22Rv1 (cell line): ENCODE data around the gene CXCL8.

Experiments
- H3K27ac ChIP-seq: fragments of 450-650 bp; 2 replicates; pipeline ENCODE4 v1.5.1; 2017
- ZFX ChIP-seq: fragments of 450-650 bp; IDR thresholded peaks from 2 replicates; pipeline ENCODE4 v1.6.1; 2017; ENCODE audit warnings: antibody characterized with exemption, borderline replicate concordance
- TF ChIP-seq, protein P1 (sequence below): fragments of 450-650 bp; IDR thresholded peaks from 2 replicates; pipeline ENCODE4 v1.5.1; 2017; ENCODE audit warnings: mild to moderate bottlenecking

CXCL8 gene

DNA sequence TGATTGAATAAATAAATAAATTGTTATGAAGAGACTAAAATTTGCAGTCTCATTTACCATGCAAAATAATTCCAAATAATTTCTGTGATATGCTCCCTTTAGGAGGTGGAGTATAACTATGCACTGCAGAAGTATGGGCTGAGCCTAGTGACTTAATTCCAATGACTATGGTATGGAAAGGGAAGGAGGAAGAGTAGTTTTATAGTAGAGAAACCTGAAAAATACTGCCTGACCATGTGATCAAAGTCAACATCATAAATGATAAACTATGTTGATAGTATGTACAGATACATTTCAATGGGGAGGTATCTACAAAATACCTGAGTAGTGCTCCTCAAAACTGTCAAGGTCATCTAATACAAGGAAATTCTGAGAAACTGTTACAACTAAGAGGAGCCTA lies 14.6 kb downstream of the CXCL8 start:
- H3K27ac ChIP-seq = no peak overlapping the region
- TF ChIP-seq ZFX = no peak
- TF ChIP-seq, protein P1, sequence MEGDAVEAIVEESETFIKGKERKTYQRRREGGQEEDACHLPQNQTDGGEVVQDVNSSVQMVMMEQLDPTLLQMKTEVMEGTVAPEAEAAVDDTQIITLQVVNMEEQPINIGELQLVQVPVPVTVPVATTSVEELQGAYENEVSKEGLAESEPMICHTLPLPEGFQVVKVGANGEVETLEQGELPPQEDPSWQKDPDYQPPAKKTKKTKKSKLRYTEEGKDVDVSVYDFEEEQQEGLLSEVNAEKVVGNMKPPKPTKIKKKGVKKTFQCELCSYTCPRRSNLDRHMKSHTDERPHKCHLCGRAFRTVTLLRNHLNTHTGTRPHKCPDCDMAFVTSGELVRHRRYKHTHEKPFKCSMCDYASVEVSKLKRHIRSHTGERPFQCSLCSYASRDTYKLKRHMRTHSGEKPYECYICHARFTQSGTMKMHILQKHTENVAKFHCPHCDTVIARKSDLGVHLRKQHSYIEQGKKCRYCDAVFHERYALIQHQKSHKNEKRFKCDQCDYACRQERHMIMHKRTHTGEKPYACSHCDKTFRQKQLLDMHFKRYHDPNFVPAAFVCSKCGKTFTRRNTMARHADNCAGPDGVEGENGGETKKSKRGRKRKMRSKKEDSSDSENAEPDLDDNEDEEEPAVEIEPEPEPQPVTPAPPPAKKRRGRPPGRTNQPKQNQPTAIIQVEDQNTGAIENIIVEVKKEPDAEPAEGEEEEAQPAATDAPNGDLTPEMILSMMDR = no peak

DNA sequence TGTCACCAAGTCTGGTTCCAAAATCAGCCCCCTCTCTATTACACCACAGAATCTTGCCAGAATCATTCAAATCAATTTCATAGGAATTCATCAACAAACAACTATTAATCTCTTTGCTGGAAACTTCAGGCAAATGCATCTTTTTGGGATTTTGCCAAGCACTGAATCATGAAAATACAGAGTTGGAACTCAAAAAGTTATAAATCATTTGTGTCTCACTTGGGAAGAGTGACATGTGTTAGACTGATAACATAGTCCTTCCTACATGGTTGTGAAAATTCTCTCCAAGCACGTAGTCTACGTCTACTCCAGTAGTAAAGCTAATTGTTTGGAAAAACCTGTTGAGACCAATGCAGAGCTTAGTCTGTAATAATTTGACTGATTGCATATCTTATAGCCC lies 19.0 kb downstream of the CXCL8 start:
- H3K27ac ChIP-seq = no peak overlapping the region
- TF ChIP-seq ZFX = no peak

DNA sequence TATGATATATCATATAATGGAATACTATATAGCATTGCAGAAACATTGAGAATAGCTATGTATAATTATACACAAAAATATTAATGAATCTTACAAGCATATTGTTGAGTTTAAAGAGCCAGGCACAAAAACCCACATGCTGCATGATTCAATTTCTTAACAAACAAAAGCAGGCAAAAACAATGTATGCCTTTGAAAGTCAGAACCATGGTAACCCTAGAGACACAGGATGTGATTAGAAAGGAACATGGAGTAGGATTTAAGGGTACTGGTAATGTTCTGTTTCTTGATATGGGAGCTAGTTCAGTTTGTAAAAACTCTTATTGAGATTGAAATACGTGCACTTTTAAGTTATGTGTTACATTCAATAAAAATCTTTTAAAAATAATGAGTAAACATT lies 21.5 kb downstream of the CXCL8 start:
- TF ChIP-seq, protein P1 = no peak
- TF ChIP-seq ZFX = no peak
- no peak overlapping the region for H3K27ac ChIP-seq

DNA sequence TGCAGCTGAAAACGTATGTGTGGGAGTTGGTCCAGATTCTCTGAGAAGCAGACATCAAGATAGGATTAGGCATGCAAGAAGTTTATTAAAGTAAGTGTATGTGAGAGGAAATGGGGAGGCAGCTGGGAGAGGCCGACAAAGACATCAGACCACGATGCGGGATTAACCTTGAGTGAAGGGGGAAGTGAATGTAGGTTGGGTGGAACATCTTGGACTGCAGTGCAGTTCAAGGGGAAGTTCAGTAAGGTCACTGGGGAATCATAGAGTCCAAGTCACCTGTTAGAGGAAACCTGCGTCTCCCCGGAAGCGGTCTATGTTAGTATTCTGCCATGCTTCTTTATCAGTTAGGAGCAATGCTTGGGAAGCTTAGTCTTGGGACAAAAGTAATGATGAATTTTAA lies 22.0 kb downstream of the CXCL8 start:
- TF ChIP-seq, protein P1 = no peak
- no peak for TF ChIP-seq ZFX
- H3K27ac ChIP-seq = no peak overlapping the region

DNA sequence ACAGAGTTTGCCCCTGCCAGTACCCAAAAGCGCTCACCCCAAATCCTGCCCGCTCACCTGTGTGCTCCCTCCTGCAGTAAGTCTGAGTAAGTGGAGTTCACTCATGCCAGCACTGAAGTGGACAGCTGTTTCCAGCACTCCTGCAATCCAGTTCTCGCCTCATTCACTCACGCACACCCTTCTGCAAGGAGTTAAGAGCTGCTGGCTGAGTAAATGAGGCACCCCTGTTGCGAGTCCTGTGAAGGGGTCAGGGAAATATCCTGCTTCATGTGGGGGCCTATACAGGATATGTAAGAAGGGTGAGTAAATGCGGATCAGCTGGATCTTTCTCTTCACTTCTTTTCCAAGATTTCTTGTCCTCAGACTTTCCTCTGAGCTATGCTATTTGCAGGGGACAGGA lies 23.5 kb downstream of the CXCL8 start:
- H3K27ac ChIP-seq = no peak overlapping the region
- TF ChIP-seq, protein P1 = no peak
- no peak for TF ChIP-seq ZFX

DNA sequence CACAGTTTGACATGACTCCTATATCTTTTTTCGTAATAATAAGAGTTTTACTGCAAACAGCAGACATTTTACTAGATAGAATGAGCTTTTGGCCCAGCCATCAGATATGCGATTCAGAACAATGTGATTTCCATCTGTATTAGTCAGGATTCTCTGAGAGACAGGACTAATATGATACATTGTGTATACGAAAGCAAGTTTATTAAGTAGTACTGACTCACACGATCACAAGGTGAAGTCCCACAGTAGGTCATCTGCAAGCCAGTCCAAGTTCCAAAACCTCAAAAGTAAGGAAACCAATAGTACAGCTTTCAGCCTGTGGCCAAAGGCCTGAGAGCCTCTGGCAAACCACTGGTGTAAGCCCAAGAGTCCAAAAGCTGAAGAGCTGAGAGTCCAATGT lies 24.1 kb downstream of the CXCL8 start:
- H3K27ac ChIP-seq = no peak overlapping the region
- no peak for TF ChIP-seq ZFX
- TF ChIP-seq, protein P1 = no peak

DNA sequence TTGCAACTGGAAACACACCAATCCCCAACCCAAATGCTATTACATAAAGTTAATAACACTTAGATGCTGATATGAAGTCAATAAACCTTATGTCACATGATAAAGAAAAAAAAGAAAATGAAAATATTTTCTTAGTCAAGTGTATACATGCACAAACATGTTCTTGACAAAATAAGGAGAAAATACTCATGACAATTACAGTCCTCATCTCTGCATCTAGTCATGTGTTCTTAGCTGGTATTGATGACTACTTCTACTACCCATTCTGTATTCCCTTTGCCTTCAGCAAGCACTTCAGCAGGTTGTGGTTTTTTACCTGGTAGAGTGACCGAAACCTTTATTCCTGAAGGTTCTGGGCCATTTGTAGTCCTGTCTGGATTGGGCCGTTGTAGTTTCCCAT lies 24.9 kb downstream of the CXCL8 start:
- no peak overlapping the region for H3K27ac ChIP-seq
- TF ChIP-seq ZFX = no peak
- TF ChIP-seq, protein P1 = no peak

DNA sequence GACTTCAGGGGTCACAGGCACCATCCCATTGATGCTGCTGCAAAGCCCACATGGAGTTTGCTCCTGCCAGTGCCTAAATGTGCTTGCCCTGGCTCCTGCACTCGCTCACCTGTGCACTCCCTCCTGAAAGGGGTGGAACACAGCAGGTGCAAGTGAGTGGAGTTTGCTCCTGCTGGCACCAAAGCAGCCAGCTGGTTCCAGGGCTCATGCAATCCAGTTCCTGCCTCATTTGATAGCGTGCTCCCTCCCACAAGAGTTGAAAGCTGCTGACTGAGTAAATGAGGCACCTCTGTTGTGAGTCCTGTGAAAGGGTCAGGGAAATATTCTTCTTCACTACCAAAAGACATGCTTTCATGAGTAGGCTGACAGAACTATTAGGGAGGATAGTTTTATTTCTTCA lies 30.5 kb downstream of the CXCL8 start:
- H3K27ac ChIP-seq = no peak overlapping the region
- TF ChIP-seq, protein P1 = no peak
- no peak for TF ChIP-seq ZFX
